Suprapubic skin (tissue), 3 donors: ENCODE results near the gene RPEL1.

Source experiments
- POLR2A ChIP-seq, 2 donors: fragments of 450-650 bp; IDR thresholded peaks; one replicate each; pipeline ENCODE4 v1.6.1; 2017; ENCODE audit warnings: antibody characterized with exemption in 2 of 2, mild to moderate bottlenecking in 2 of 2, moderate library complexity in 2 of 2
- TF ChIP-seq, protein P1 (sequence below), 2 donors: fragments of 200-600 bp in 1 of 2; fragments of 450-650 bp in 1 of 2; sonication (generic) in 1 of 2; IDR thresholded peaks; one replicate each; pipeline ENCODE4 v1.5.1; 2016 to 2019; ENCODE audit warnings: antibody characterized with exemption in 2 of 2, mild to moderate bottlenecking in 1 of 2, moderate library complexity in 1 of 2

DNA sequence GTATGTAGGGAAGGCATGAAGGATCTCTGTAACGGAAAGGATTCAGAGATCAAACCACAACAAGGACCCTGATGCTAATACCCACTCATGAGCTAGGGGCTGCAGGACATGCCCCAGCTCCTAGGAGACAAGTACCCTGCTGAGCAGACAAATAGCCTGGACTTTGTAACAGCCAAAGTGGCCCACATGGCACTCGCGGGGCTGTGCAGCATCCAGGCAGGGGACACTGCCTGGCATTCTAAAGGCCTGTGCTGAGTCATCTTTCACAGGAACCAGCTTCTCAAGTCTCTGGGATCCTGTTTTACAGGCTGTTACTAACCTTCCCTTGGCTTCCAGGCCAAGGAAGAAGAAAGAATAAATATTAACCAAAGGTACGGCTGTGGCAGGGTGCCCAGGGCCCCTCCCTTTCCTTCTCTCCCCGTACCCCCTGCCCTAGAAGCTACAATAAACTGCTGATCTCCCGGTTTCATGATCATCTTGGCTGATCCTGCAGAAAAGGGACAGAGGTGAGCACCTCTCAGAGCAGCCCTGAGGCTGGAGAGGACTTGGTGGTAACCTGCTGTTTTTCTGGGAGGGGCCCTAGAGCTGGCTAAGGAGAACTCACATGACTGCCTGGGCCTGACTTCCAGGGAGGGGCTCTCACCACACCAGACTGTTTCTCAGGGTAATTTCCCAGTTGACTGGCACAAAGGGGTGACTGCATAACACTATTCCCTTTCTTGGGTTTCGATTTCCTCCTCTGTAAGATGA is 4.2 kb upstream of the RPEL1 start:
- no peak for TF ChIP-seq POLR2A (IDR thresholded peaks at IDR 0.05)
- TF ChIP-seq, protein P1, sequence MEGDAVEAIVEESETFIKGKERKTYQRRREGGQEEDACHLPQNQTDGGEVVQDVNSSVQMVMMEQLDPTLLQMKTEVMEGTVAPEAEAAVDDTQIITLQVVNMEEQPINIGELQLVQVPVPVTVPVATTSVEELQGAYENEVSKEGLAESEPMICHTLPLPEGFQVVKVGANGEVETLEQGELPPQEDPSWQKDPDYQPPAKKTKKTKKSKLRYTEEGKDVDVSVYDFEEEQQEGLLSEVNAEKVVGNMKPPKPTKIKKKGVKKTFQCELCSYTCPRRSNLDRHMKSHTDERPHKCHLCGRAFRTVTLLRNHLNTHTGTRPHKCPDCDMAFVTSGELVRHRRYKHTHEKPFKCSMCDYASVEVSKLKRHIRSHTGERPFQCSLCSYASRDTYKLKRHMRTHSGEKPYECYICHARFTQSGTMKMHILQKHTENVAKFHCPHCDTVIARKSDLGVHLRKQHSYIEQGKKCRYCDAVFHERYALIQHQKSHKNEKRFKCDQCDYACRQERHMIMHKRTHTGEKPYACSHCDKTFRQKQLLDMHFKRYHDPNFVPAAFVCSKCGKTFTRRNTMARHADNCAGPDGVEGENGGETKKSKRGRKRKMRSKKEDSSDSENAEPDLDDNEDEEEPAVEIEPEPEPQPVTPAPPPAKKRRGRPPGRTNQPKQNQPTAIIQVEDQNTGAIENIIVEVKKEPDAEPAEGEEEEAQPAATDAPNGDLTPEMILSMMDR (IDR thresholded peaks at IDR 0.05) = no peak
